GM12801 (cell line): Measurements from ENCODE around the gene ADNP.

ENCODE experiments used
- TF ChIP-seq, protein P1 (sequence below): IDR thresholded peaks from one replicate; pipeline ENCODE4 v1.5.1; 2011; ENCODE audit warnings: control low read depth; ENCODE audit not compliant: insufficient read length; ENCODE audit errors: extremely low read depth

The ADNP gene

DNA sequence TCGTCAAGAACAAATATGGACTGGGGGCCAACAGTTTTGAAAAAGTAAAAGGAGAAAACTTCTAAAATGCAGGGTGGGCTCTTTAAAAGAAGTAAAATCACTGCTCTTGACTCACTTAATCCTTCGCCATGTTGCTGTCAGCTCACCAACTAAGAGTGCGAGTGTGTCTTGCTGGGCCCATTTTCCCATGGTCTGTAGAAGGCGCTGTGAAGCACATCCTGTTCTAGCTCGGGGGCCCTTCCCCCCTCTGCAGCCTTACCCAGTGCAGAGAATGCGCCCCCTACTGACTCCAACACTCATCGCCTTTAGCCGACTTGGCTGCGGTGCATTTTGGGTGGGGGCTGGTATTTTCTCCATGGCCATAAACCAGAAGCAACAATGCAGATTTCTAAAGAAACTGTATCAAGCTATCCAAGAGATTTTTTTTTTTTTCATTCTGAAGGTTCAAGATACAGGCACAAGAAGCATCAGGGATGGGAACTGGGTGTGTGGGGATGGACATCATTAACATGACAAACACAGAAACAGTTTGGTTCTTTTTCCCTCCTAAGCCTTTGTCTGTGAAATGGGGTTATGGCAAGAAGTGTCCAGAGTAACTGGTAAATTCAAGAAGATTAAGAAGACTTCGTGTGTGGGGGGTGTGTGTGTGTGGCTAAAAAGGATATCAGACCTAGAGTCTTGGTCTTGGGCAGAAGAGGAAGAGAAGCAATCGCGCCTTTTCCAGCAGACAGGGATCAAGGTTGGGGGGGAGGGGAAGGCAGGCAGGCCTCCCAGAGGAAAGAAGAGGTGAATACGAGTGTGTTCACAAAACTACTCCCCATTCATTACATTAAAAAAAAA, 1.7 kb downstream of the ADNP start:
- TF ChIP-seq, protein P1, sequence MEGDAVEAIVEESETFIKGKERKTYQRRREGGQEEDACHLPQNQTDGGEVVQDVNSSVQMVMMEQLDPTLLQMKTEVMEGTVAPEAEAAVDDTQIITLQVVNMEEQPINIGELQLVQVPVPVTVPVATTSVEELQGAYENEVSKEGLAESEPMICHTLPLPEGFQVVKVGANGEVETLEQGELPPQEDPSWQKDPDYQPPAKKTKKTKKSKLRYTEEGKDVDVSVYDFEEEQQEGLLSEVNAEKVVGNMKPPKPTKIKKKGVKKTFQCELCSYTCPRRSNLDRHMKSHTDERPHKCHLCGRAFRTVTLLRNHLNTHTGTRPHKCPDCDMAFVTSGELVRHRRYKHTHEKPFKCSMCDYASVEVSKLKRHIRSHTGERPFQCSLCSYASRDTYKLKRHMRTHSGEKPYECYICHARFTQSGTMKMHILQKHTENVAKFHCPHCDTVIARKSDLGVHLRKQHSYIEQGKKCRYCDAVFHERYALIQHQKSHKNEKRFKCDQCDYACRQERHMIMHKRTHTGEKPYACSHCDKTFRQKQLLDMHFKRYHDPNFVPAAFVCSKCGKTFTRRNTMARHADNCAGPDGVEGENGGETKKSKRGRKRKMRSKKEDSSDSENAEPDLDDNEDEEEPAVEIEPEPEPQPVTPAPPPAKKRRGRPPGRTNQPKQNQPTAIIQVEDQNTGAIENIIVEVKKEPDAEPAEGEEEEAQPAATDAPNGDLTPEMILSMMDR, result peak; percentile 89

DNA sequence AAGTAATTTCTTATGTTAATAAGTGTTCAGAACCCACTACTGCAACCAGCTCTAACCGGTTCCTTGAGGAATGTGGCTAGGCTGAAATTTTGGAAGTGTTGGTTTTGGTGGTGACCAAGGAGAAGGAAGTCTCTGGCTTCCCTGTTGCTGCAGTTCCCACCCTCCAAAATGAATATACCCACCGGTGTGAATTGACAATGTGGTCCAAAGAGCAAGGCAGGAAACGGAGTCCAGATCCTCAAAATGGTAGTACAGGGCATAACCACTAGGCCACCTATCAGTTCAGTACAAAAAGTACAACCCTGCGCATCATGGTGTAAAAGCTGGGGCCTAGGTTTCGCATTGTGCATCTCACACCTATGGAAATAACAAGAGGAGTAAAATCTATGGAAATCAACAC, 2.8 kb downstream of the ADNP start:
- TF ChIP-seq, protein P1, result no peak

GRCh38 chr20:50926530-50926929, 4.7 kb downstream of the ADNP start:
- TF ChIP-seq, protein P1, result no peak

DNA sequence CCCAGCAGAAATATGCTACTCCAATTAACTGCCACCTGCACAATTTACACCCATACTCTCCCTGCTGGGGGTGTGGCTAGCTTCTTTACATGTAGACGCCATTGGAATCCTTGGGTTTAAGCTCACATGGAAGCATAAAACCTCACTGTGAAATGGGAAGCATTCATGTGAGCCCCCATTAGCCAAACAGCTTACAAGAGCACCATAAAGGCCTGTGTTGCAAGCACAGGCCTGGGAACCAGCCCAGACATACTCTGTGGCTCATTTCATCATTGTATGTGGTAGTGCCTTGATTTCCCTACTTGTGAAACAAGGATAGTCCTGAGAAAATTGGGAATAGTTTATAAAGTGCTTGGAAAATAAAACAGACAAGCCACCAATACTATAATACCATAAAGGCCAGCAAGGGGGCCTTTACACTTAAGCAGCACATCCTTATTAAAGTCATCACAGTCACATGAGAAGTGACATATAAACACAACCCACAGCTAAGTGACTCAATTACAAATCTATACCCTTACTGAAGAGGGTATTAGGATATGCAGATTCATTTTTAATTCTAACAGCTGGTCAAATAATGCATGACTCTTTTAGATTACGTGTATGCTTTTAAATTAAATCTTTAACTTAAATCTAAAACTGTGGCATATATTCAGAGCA, 6.8 kb downstream of the ADNP start:
- TF ChIP-seq, protein P1, result no peak

- TF ChIP-seq, protein P1, result no peak
Measured at GRCh38 chr20:50921803-50922501, 9.3 kb downstream of the ADNP start.

GRCh38 chr20:50920997-50921396, 10.2 kb downstream of the ADNP start:
- TF ChIP-seq, protein P1, result no peak

- TF ChIP-seq, protein P1, result no peak
Measured at GRCh38 chr20:50919567-50919966, 11.7 kb downstream of the ADNP start.
